Fibroblast of peridontal ligament (primary cell): ENCODE measurements around the gene PLD4.
"Not testable (repeated sequence)": the region's sequence is repeated elsewhere in the genome, so short reads cannot be mapped to it uniquely, and the experiment has no call there.

Source experiments
- DNase-seq: peaks from one replicate; pipeline ENCODE4 v3.0.0-alpha.2; 2010; ENCODE audit errors: extremely low read depth

Gene PLD4

DNA sequence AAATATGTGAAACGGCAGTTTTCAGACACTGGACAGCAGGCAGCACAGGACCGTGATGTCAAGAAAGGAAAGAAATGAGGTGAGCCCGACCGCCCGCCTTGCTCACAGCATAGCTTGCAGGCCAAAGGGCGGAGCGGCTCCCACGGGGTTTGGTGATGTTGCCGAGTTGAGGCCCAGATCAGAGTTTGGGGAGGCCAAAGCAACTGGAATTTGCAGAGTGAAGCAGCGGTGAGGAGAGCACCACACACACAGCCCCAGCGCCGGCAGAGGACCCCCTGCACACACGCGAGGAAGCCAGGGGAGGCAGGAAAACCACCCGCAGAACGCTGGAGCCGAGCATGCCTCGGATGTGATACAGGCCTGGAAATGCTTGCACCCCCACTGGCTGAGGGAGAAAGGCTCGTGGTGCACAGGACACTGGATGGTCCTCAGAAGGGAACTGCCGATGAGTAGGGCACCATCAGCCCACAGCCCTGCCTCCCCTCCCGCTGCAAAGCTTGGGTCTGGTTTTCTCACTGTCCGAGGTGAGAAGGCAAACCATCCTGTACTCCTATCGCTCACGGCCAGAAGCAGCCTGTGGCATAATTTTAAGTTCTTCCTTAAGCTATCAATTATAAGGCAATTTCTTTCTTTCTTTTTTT lies 25.7 kb upstream of the PLD4 start:
- no peak for DNase-seq

DNA sequence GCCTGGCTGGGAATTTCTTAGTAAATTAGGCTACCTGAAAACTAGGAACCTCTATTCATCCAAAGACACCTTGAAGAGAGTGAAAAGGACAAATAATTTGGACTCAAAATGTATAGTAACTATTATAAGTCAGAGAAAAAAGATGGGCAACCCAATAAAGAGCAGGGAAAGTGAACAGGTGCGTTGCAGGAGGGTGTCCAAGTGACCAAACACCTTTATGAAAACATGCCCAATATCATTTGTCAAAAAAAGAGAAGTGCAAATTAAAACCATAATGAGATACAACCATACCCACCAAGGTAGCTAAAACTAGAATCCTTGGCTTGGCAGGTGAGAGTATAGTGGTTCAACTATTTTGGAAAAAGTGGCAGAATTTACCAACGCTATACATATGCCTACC lies 24.9 kb upstream of the PLD4 start:
- no peak for DNase-seq

DNA sequence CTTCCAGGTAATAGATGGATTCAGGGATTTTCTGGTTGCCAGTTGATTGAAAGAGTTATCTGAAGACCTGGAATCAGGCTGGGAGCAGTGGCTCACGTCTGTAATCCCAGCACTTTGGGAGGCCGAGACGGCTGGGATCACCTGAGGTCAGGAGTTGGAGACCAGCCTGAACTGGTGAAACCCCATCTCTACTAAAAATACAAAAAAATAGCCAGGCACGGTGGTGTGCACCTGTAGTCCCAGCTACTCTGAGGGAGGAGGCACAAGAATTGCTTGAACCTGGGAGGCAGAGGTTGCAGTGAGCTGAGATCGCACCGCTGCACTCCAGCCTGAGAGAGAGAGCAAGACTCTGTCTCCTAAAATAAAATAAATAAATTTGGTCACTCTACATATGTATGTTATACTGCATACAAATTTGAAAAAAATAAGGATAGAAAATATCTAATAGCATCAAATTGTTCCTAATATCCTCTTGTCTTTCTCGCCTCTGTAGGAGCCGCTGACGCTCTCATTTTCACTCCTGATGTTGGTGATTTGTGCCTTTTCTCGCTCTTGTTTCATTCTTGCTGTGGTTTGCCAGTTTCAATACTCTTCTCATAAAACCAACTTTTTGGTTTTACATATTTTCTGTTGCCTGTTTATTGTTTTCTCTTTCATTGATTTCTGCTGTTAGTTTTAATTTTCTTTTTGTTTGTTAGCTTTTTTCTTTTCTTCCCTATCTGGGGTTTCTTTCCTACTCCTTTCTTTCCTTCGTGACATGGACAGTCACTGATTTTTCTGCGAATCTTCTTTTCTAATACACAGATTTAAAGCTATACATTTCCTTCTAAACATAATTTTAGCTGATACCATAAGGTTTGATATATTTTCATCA lies 23.8 kb upstream of the PLD4 start:
- DNase-seq: no peak

DNA sequence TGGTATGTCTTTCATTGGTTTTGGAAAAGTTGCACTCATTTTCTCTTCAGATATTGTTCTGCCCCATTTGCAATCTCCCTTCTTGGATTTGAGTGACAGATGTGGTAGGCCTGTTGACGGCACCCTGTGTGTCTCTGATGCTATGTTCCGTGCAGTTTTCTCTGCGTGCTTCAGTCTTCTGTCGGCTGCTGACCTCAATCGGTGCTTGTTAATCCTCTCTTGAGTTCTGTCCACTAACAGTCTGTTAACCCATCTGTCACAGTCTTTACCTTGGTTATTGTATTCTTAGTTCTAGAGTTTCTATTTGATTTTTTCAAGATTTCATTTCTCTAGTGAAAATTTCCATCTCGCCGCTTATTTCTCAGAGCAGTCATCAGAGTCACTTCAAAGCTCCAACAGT lies 20.7 kb upstream of the PLD4 start:
- no peak for DNase-seq

DNA sequence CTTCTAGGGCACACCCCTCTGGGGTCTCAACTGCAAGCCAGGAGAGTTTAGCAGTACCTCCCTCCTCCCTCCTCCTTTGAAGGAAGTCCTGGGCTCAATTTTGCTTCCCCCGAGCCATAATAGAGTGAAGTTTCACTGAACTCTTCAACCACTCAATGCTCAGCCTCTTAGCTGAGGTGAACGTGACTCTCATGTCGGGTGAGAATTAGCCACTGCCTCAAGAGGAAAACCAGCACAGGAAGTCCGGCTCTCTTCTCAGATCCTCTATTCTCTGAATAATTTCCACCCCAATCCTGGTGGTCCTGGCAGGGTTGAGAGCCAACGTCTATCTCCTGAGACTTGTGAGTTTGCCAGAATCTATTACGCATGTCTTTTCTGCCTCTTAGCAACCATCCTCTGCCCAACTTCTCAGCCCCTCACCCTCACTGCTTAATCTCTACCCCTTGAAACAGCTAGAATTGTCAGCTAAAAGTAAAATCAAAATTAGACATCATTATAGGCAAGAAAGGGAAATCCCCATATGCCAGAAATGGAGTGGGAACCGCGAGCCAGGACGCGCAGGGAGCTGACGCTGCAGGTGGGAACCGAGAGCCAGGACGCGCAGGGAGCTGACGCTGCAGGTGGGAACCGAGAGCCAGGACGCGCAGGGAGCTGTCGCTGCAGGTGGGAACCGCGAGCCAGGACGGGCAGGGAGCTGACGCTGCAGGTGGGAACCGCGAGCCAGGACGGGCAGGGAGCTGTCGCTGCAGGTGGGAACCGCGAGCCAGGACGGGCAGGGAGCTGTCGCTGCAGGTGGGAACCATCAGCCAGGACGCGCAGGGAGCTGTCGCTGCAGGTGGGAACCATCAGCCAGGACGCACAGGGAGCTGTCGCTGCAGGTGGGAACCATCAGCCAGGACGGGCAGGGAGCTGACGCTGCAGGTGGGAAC lies 19.8 kb upstream of the PLD4 start:
- DNase-seq: not testable (repeated sequence)

DNA sequence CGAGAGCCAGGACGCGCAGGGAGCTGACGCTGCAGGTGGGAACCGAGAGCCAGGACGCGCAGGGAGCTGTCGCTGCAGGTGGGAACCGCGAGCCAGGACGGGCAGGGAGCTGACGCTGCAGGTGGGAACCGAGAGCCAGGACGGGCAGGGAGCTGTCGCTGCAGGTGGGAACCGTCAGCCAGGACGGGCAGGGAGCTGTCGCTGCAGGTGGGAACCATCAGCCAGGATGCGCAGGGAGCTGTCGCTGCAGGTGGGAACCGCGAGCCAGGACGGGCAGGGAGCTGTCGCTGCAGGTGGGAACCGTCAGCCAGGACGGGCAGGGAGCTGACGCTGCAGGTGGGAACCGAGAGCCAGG lies 19.1 kb upstream of the PLD4 start:
- not testable (repeated sequence) for DNase-seq

DNA sequence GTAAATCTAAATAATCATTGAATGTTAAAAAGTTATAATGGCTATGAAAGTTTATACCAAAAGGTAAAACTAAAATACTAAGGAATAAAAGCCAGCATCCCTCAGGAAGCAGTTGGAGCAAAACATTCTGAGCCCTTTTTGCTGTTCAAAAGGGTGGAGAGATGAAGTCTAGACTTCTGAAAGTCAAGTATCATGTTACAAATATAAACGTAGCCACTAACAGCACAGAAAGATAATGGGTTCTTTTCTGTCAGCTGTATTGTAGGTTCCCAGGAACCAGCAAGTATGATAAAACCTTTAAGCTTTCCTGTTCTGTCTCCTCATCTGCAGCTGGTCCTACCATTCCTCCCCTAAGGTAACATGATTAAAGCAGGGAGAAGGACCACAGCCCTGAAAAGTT lies 16.4 kb upstream of the PLD4 start:
- DNase-seq: peak; percentile 6

DNA sequence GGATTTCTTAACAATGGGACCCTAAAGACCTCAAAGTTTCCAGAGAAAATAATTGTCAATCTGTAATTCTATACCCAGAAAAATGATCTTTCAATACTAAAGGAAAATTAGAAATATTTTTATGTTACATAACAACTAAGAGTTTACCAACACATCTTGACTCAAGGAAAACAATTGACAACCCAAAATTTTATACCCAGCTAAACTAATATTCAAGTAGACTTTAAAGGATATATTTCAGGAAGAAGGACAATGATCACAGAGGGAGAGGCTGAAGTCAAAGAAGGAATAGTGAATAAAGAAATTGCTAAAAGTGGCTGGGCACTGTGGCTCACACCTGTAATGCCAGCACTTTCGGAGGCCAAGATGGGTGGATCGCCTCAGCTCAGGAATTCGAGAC lies 12.6 kb upstream of the PLD4 start:
- DNase-seq: no peak

DNA sequence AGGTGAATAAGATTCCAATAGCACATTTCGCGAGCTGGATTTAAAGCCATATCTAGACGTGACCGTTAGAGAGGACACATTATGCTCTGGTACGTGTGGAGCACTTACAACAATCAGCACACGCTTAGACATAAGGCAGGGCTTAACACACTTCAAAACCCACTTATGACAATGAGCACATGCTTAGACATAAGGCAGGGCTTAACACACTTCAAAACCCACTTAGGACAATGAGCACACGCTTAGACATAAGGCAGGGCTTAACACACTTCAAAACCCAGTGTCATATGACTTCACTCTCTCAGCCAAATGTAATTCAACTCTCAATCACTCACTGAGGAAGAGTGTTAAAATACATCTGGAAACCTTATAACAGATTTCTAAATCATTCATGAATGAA lies 11.2 kb upstream of the PLD4 start:
- DNase-seq: no peak

DNA sequence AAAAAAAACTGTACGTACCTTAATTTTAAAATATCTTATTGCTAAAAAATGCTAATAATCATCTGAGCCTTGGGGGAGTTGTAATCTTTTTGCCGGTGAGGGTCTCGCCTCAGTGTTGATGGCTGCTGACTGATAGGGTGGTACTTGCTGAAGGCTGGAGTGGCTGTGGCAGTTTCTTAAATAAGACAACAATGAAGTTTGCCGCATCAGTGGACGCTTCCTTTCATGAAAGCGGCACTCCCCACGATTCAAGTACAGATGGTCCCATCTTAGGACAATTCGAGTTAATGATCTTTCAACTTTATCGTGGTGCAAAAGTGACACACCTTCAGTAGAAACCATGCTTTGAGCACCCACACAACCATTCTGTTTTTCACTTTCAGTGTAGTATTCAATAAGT lies 7.6 kb upstream of the PLD4 start:
- no peak for DNase-seq

DNA sequence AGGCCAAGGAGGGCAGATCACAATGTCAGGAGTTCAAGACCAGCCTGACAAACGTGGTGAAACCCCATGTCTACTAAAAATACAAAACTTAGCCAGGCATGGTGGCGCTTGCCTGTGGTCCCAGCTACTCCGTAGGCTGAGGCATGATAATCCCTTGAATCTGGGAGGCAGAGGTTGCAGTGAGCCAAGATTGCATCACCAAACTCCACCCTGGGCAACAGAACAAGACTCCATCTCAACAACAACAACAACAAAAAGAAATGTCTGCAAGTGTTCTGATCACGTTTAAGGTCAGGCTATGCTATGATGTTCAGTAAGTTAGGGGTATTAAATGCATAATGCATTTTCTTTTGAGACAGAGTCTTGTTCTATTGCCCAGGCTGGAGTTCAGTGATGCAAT lies 6.7 kb upstream of the PLD4 start:
- no peak for DNase-seq

DNA sequence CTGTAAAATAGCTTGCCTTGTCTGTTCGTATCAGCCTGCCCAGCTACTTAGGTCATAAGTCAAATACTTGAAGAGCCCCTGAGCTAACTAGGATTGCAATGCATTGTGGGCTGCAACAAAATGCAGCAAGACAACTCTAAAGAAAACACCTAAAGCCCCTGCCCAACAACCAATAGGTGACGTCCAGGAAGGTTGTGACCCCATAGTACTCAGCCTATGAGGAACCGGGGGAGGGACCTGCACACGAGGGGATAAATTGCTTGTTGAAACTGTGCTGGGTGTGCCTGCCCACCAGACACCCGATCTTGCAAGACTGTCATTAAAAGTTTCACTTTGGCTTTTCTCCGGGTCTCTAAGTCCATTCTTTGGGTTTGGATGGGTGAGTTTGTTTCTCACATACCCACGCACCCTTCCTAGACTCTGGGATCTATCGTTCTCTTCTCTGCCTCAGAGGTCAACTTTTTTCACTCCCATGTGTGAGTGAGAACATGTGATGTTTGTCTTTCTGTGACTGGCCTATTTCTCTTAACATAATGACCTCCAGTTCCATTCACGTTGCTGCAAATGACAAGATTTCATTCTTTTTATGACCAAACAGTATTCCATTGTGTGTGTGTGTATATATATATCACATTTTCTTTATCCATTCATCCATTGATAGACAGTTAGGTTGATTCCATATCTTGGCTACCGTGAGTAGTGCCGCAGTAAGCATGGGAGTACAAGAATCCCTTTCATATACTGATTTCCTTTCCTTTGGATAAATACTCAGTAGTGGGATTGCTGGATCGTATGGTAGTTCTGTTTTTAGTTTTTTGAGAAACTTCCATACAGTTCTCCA lies 5.3 kb upstream of the PLD4 start:
- not testable (repeated sequence) for DNase-seq

DNA sequence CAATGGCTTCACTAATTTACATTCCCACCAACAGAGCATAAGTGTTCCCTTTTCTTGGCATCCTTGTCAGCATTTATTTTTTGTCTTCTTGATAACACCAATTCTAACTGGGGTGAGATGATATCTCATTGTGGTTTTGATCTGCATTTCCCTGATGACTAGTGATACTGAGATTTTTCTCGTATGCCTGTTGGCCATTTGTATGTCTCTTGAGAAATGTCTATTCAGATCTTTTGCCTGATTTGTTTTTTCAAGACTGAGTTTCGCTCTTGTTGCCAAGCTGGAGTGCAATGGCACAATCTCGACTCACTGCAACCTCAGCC lies 4.7 kb upstream of the PLD4 start:
- DNase-seq: peak; percentile 7

DNA sequence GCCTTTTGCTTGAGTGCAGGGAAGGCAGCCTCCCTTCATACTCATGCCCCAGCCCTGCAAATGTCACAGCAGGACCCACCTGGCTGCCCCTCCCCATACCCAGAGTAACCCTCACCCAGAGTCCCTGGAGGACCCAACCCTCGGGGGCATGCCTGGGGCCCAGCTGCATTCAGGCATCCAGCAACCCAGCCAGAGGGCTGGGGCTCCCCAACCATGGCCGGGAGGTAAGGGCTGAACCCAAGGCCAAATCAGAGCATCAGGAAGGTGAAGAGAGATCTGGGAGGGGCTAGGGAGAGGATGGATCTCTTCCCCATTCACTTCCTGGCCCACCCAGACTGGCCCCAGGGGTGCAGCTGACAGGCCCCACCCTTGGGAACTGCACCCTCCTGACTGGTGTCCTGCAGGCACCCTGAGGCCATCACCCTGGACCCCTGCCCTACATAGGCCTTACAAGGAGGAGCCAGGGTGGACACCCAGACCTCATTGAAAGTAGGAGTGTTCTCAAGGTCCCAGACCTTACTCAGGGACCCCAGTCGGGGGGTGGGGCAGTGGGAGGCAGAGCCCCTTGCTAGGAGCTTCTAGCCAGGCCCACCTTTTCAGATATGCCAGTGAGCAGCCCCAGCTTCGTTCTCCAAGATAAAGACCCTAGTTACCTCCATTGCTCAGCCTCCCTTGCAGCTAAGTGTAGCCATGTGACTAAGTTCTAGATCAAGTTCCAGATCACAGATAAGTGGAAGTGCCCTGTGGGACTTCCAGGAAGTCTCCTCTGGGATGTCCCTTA lies 849 bp upstream of the PLD4 start:
- DNase-seq: no peak

DNA sequence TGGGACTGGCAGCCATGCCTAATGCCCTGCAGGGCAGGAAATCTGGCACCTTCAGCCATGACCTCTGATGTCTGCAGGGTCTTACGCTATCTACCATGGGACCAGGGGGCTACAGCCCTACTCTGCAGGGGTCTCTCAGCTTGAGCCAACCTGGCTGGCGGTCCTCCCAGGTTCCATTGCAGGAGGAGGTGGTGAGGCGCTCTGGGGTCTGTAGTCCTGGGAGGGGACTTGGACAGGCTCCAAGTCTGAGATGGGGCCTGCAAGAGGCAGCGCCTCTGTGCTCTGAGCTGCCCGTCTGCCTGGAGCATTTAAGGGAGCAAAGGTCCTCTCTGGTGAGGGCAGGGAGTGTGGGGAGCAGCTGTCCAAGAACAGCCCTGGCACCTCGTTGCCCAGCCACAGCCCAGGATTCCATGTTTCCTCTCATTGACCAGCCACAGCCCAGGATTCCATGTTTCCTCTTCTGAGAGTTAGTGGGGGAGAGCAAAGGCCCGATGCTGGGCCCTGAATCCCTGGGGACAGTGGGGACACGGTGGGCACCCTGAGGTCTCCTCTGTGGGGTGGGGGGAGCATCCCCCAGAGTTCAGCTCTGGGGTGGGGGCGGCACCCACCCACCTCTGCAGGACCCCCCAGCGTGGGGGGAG lies 655 bp downstream of the PLD4 start:
- no peak for DNase-seq

DNA sequence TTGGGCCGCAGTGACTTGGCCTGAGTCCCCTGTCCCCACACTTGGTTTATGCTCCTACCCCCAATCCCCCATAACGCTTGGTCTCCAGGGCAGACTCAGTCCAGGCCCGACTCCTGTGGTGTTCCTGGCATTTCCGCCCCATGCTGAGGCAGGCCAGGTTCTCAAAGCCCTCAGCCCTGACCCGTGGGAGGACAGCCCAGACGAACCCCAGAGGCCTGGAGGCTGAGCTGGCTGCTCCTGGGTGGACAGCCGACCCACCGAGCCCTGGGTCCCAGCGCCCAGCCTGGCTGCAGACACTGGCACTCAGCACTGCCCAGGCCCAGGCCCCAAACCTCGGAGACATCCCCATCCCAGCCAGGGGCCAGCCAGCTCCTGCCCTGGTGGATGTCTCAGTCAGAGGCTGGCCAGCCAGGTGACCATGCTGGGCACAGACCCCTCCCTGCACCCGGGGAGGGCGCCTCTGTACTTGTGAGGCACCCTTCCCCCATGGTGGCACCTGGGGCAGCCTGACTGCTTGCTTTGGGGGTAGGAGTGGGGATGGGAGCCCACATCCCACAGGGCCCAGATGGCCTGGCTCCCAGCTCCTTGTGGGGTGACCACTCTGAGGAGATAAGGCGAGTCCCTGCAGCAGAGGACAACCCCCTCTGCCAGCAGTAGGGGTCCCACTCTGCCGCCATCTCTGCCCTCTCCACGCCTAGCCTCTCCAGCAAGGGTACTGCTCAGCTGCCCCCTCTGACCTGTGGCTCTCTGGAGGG lies 1.4 kb downstream of the PLD4 start:
- no peak for DNase-seq

DNA sequence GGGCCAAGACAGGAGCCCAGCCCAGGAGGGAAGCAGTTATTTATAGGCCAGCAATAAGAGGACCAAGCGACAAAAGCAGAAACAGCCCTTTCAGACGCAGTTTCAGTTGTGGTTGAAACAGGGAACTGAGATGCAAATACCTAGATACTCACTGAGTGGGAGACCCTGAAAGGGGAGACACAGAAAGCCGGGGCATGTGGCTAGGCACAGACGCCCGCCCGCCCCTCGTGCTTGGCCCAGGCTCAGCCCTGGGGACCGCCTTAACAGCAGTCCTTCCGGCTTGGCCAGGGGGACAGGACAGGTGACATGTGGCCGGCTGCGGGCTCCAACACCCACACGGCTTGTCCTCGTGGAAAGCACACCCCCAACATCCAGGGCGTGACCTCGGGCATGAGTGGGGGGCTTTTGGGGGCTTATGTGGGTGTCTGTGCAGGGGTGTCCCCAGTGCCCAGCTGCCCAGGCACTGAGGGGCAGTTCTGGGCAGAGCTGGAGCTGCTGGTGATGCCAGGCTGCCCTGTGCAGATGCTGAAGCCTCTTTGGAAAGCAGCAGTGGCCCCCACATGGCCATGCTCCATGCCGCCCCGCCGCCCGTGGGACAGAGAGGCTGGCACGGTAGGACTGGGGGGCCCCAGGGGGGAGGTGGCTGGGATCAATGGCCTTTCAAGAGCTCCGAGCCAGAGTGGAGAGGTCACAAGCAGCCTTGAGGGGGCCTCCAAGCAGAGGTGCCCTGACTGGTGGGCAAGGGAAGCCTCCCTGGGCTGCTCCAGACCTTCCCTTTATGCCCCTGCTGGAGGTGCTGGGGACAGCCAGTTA lies 2.1 kb downstream of the PLD4 start:
- DNase-seq: no peak

DNA sequence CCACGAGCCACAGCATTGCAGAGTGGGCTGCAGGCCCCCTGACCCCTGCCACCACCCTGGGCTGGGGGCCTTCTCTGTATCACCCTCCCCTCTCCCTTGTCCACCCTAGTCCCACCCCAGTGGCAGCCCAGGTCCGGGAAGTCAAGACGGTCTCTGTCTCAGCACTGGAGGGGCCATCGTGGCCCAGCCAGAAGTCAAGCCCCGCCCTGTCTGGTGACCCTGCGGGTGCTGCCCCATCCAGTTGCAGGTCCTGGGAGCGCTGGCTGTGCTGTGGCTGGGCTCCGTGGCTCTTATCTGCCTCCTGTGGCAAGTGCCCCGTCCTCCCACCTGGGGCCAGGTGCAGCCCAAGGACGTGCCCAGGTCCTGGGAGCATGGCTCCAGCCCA lies 2.7 kb downstream of the PLD4 start:
- DNase-seq: no peak

DNA sequence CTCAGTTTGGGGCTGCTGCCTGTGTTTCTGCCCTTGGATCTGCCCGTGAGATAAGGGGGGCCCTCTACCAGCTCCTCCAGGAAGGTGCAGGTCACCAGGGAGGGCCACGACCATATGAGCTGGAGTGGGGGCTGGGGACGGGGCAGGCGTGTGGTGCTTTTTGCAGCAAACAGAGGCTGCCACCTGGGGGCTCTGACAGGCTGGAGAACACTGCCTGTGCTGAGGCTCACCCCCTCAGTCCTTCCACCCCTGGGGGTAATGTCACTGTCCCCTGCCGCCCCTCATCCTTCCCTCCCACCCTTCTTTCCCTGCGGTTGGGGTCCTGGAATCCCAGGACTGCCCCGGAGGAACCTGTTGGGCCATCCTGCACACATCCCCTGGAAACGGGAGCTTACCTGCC lies 3.2 kb downstream of the PLD4 start:
- DNase-seq: no peak
